GM12875 (cell line): Measurements from ENCODE around the gene RGS6.

Source experiments
- H3K4me3 ChIP-seq: one replicate; pipeline ENCODE4 v1.5.1; 2011; ENCODE audit warnings: low read depth, low read length, control low read depth
- CTCF ChIP-seq: IDR thresholded peaks from 2 replicates; pipeline ENCODE4 v1.5.1; 2011; ENCODE audit warnings: low read depth, mild to moderate bottlenecking, control low read depth, inconsistent platforms, low read length, moderate library complexity, borderline replicate concordance; ENCODE audit not compliant: insufficient read depth

RGS6 gene

GRCh38 chr14:72380456-72380855, 448.2 kb downstream of the RGS6 start:
- H3K4me3 ChIP-seq: no peak overlapping the region
- TF ChIP-seq CTCF: no peak

GRCh38 chr14:72383865-72384264, 451.6 kb downstream of the RGS6 start:
- TF ChIP-seq CTCF: no peak
- H3K4me3 ChIP-seq: no peak overlapping the region

- TF ChIP-seq CTCF: no peak
- H3K4me3 ChIP-seq: no peak overlapping the region
Measured at GRCh38 chr14:72387726-72388125, 455.5 kb downstream of the RGS6 start.

GRCh38 chr14:72389200-72389599, 457.0 kb downstream of the RGS6 start:
- no peak overlapping the region for H3K4me3 ChIP-seq
- no peak for TF ChIP-seq CTCF

GRCh38 chr14:72401101-72401625, 468.9 kb downstream of the RGS6 start:
- no peak for TF ChIP-seq CTCF
- no peak overlapping the region for H3K4me3 ChIP-seq

- no peak for TF ChIP-seq CTCF
- no peak overlapping the region for H3K4me3 ChIP-seq
Measured at GRCh38 chr14:72401632-72402376, 469.6 kb downstream of the RGS6 start.

- TF ChIP-seq CTCF: no peak
Measured at GRCh38 chr14:72402377-72402772, 470.1 kb downstream of the RGS6 start.

More at GRCh38 chr14:72402377-72402772, 470.1 kb downstream of the RGS6 start:
- H3K4me3 ChIP-seq: no peak overlapping the region
